Mucosa of gallbladder (tissue), 1 donor: ENCODE measurements around the gene LDHAL6B. TPM values are rescaled to one million over a fixed set of nuclear protein-coding genes. Genes with fewer than 3 reads are reported as not detected.

Experiments
- DNase-seq: peaks from one replicate; pipeline ENCODE4 v3.0.0-alpha.2; 2020; ENCODE audit warnings: low spot score
- total RNA-seq: library from RNA; stranded (reverse); gene quantifications from one replicate; pipeline ENCODE4 v1.2.1, GENCODE V29; 2021
- donor health status: DM: no; HTN: no; CAD: no.

Gene LDHAL6B
- total RNA-seq, 1 donor from 2014 or later: not detected

GRCh38 chr15:59251001-59251845 is 44.6 kb downstream of the LDHAL6B start:
- no peak for DNase-seq

- no peak for DNase-seq
Observed at GRCh38 chr15:59252137-59252536, 45.5 kb downstream of the LDHAL6B start.

GRCh38 chr15:59255680-59256336 is 49.2 kb downstream of the LDHAL6B start:
- peak; percentile 84 for DNase-seq

GRCh38 chr15:59256482-59256881 is 49.8 kb downstream of the LDHAL6B start:
- no peak for DNase-seq

GRCh38 chr15:59257140-59257539 is 50.5 kb downstream of the LDHAL6B start:
- DNase-seq: no peak

Other genes with a start within 250 kb of the LDHAL6B start
- 34.5 TPM for gene RNF111, start 219.2 kb upstream of the LDHAL6B start, total RNA-seq
- gene CCNB2, start 101.7 kb upstream of the LDHAL6B start, total RNA-seq: 2.2 TPM
- 204 TPM for gene MYO1E, start 166.0 kb downstream of the LDHAL6B start, total RNA-seq
- gene FAM81A, start 231.3 kb downstream of the LDHAL6B start, total RNA-seq: 2.8 TPM